Endodermal cell (in vitro differentiated cells): ENCODE measurements around the gene RPP21. TPM values are rescaled to one million over a fixed set of nuclear protein-coding genes. Genes with fewer than 3 reads are reported as not detected.

Experiments used
- DNase-seq: peaks from one replicate; pipeline ENCODE4 v3.0.0-alpha.2; 2017
- H3K27ac ChIP-seq: 2 replicates; pipeline ENCODE4 v1.5.1; 2013; ENCODE audit warnings: mild to moderate bottlenecking, low read depth, low read length, moderate library complexity
- H3K27me3 ChIP-seq: 2 replicates; pipeline ENCODE4 v1.6.1; 2013; ENCODE audit warnings: mild to moderate bottlenecking, low read length, moderate library complexity; ENCODE audit not compliant: insufficient read depth, control insufficient read depth, poor library complexity, severe bottlenecking
- H3K36me3 ChIP-seq: 2 replicates; pipeline ENCODE4 v1.7.0; 2013; ENCODE audit warnings: mild to moderate bottlenecking, low read length, moderate library complexity; ENCODE audit not compliant: control insufficient read depth, insufficient read depth
- H3K4me1 ChIP-seq: one replicate; pipeline ENCODE4 v1.7.0; 2013; ENCODE audit warnings: low read length; ENCODE audit not compliant: control insufficient read depth, insufficient read depth
- H3K4me3 ChIP-seq: 2 replicates; pipeline ENCODE4 v1.5.1; 2013; ENCODE audit warnings: mild to moderate bottlenecking, low read length, moderate library complexity
- H3K9ac ChIP-seq: 2 replicates; pipeline ENCODE4 v1.6.1; 2013; ENCODE audit warnings: mild to moderate bottlenecking, low read length, moderate library complexity; ENCODE audit not compliant: poor library complexity, severe bottlenecking; ENCODE audit errors: extremely low read depth
- H3K9me3 ChIP-seq: 2 replicates; pipeline ENCODE4 v1.6.1; 2013; ENCODE audit warnings: mild to moderate bottlenecking, low read length, moderate library complexity; ENCODE audit not compliant: control insufficient read depth
- H3K27ac Mint-ChIP-seq: 2 replicates; pipeline ENCODE4 v1.8.0; 2020; ENCODE audit warnings: mixed read lengths
- H3K27me3 Mint-ChIP-seq: 2 replicates; pipeline ENCODE4 v1.8.0; 2021; ENCODE audit warnings: mild to moderate bottlenecking, mixed read lengths; ENCODE audit not compliant: insufficient read depth
- H3K36me3 Mint-ChIP-seq: 2 replicates; pipeline ENCODE4 v1.8.0; 2020; ENCODE audit warnings: low read depth, mixed read lengths
- H3K4me1 Mint-ChIP-seq: 2 replicates; pipeline ENCODE4 v1.8.0; 2020; ENCODE audit warnings: mixed read lengths
- H3K4me3 Mint-ChIP-seq: 2 replicates; pipeline ENCODE4 v1.8.0; 2020; ENCODE audit warnings: mild to moderate bottlenecking, moderate library complexity, mixed read lengths
- H3K9me3 Mint-ChIP-seq: 2 replicates; pipeline ENCODE4 v1.8.0; 2020; ENCODE audit warnings: mild to moderate bottlenecking, mixed read lengths
- WGBS, 2 experiments: methylation state at CpG; one replicate each; pipeline versions ENCODE4 v1.1.5 to v1.1.7; 2013; ENCODE audit warnings: missing lambda C conversion rate in 2 of 2, mixed read lengths in 1 of 2; ENCODE audit not compliant: insufficient coverage in 1 of 2, insufficient read length in 1 of 2; 5-methylcytosine and 5-hydroxymethylcytosine counted together
- total RNA-seq, 2 donors: library from RNA; stranded (reverse); fragmentation: NEBNext Ultra II Directional in 1 of 2; extraction: Animal tissue kit (Norgen Biotek cat#: 25700) in 1 of 2; gene quantifications; 2 replicates in 1 of 2; 3 replicates in 1 of 2; pipeline ENCODE4 v1.2.1, GENCODE V29; 2021
- TF ChIP-seq, protein P1 (sequence below): fragments of 200-600 bp; sonication (generic); conservative IDR thresholded peaks from 2 replicates; pipeline ENCODE4 v1.5.0; 2021; ENCODE audit warnings: antibody characterized with exemption, mild to moderate bottlenecking

The RPP21 gene
- total RNA-seq, 2 donors from 2014 or later: 52.2 to 59.7 TPM

DNA sequence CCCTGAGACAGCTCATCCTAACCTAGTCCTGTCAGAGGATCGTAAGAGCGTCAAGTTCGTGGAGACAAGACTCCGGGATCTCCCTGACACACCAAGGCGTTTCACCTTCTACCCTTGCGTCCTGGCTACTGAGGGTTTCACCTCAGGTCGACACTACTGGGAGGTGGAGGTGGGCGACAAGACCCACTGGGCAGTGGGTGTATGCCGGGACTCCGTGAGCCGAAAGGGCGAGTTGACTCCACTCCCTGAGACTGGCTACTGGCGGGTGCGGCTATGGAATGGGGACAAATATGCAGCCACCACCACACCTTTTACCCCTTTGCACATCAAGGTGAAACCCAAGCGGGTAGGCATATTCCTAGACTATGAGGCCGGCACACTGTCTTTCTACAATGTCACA lies 3.2 kb upstream of the RPP21 start:
- DNase-seq: no peak
- Histone ChIP-seq H3K9me3 (no peaks in the 10 kb centered on the region), H3K4me1 (peaks cover 2% of the 10 kb centered on the region), H3K4me3 (no peak overlapping the region), H3K27me3 (no peaks in the 10 kb centered on the region), H3K9ac (no peak overlapping the region), H3K36me3 (peaks cover 58% of the 10 kb centered on the region), H3K27ac (no peak overlapping the region)
- Mint-ChIP-seq H3K4me1 (peaks cover 10% of the 10 kb centered on the region), H3K36me3 (peaks cover 50% of the 10 kb centered on the region), H3K27ac (no peak overlapping the region), H3K4me3 (no peak overlapping the region), H3K9me3 (no peaks in the 10 kb centered on the region), H3K27me3 (no peaks in the 10 kb centered on the region)
- TF ChIP-seq, protein P1, sequence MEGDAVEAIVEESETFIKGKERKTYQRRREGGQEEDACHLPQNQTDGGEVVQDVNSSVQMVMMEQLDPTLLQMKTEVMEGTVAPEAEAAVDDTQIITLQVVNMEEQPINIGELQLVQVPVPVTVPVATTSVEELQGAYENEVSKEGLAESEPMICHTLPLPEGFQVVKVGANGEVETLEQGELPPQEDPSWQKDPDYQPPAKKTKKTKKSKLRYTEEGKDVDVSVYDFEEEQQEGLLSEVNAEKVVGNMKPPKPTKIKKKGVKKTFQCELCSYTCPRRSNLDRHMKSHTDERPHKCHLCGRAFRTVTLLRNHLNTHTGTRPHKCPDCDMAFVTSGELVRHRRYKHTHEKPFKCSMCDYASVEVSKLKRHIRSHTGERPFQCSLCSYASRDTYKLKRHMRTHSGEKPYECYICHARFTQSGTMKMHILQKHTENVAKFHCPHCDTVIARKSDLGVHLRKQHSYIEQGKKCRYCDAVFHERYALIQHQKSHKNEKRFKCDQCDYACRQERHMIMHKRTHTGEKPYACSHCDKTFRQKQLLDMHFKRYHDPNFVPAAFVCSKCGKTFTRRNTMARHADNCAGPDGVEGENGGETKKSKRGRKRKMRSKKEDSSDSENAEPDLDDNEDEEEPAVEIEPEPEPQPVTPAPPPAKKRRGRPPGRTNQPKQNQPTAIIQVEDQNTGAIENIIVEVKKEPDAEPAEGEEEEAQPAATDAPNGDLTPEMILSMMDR: no peak
- 97 to 100% methylated on average over 5 to 16 of the region's 16 CpGs for WGBS, 2 experiments

DNA sequence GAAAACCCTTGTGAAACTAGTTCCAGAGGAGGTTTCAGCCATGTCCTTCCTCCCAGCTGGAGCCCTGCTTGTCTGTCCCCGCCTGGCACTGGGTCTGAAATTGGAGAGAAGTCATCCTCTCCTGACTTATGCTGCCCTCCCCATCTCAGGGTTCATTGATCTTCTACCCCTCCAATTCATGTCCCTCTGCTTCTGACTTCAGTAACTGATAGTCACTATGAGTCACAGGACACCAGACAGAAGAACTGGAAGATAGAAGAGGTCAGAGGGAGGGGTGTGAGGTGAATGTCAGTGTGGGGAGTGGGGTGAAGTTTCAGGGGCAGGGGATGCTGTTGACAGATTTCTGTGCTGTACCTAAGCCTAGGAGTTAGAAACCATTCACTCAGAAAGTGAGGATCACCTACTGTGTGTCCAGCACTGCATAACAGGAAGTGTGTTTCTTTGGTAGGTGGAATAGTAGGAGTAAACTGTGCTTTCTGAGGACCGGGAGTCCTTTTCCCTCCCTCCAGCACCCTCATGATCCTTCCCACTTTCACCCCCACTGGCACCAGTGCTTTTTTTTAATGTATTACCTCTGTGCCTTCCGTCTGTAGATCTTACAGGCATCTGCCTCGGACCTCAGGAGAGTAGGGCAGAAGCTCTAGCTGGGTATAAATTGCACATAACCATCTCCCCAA lies 627 bp upstream of the RPP21 start:
- Mint-ChIP-seq H3K4me3 (peak overlapping the region; percentile 83), H3K36me3 (peaks cover 44% of the 10 kb centered on the region), H3K4me1 (peaks cover 10% of the 10 kb centered on the region), H3K27me3 (no peaks in the 10 kb centered on the region), H3K9me3 (no peaks in the 10 kb centered on the region), H3K27ac (peak overlapping the region; percentile 92)
- Histone ChIP-seq H3K9ac (no peak overlapping the region), H3K4me3 (no peak overlapping the region), H3K9me3 (no peaks in the 10 kb centered on the region), H3K27ac (no peak overlapping the region), H3K4me1 (peaks cover 2% of the 10 kb centered on the region), H3K36me3 (peaks cover 46% of the 10 kb centered on the region), H3K27me3 (no peaks in the 10 kb centered on the region)
- TF ChIP-seq, protein P1: no peak
- no peak for DNase-seq
- WGBS, 2 experiments: 61 to 71% methylated on average over 3 to 4 of the region's 4 CpGs

DNA sequence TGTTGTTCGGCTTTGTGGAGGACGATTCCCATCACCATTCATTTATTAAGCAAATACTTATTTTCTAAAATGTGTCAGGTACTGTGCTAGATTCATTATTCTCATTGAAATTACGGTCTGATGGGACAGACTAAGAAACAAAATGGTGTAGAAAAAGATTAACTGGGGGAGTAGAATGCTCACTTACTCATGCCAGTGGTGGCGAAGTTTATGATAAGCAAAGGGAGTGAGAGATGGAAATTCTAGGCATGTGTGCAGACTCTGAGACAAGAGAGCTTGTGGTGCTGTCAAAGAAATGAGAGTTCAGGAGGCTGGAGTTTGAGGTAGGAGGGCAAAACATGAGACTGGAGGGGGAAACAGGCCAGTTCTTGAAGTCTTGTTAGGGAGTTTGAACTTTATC lies 896 bp downstream of the RPP21 start:
- no peak overlapping the region for H3K9ac ChIP-seq
- WGBS, 2 experiments: 92% methylated on average over 2 to 4 of the region's 4 CpGs
- DNase-seq: no peak
- peaks cover 2% of the 10 kb centered on the region for H3K4me1 ChIP-seq
- TF ChIP-seq, protein P1: no peak
- H3K27ac ChIP-seq: no peak overlapping the region
- peak overlapping the region; percentile 85 for H3K4me3 ChIP-seq
- Mint-ChIP-seq H3K36me3 (peaks cover 30% of the 10 kb centered on the region), H3K4me1 (peaks cover 10% of the 10 kb centered on the region), H3K27ac (peak overlapping the region; percentile 33), H3K4me3 (peak overlapping the region; percentile 83), H3K27me3 (peaks cover under 1% of the 10 kb centered on the region), H3K9me3 (no peaks in the 10 kb centered on the region)
- H3K9me3 ChIP-seq: no peaks in the 10 kb centered on the region
- H3K36me3 ChIP-seq: peaks cover 30% of the 10 kb centered on the region
- no peaks in the 10 kb centered on the region for H3K27me3 ChIP-seq
